Breast epithelium (tissue), 3 donors: ENCODE data around the gene PCGF6.

ENCODE experiments used
- POLR2A ChIP-seq: fragments of 450-650 bp; IDR thresholded peaks from one replicate; pipeline ENCODE4 v1.6.1; 2016; ENCODE audit warnings: antibody characterized with exemption, mild to moderate bottlenecking, moderate library complexity
- POLR2AphosphoS5 ChIP-seq, 3 donors: sonication (generic); formaldehyde crosslinking; IDR thresholded peaks; one replicate each; pipeline ENCODE4 v1.6.1; 2017; ENCODE audit warnings: antibody characterized with exemption in 3 of 3
- TF ChIP-seq, protein P1 (sequence below), 3 donors: fragments of 450-650 bp; IDR thresholded peaks; one replicate each; pipeline ENCODE4 v1.5.1; 2016 to 2017; ENCODE audit warnings: antibody characterized with exemption in 3 of 3, mild to moderate bottlenecking in 3 of 3, moderate library complexity in 3 of 3

DNA sequence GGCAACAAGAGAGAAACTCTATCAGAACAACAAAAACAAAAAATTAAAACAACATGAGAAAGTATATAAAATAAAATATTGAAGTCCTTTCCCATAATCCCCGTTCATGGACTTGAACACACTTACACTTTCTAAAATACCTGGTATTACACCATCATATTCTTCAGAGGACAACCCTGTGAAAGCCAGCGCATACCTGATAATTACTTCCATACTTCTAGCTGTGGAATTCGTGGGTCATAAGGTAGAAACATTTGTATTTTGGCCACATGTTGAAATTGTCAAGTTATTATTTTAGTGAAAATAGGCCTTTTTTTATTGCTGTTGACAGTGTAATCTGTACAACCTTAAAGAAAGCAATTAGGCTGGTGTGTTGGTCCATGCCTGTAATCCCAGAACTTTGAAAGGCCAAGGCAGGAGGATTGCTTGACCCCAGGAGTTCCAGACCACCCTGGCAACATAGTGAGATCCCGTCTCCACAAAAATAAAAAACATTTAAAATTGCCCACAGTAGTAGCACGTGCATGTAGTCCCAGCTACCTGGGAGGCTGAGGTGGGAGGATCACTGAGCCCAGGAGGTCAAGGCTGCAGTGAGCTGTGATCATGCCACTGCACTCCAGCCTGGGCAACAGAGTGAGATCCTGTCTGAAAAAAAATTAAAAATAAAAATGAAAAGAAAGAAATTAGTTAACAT is 5.1 kb upstream of the PCGF6 start:
- no peak for TF ChIP-seq POLR2AphosphoS5 (IDR thresholded peaks at IDR 0.05)
- TF ChIP-seq, protein P1, sequence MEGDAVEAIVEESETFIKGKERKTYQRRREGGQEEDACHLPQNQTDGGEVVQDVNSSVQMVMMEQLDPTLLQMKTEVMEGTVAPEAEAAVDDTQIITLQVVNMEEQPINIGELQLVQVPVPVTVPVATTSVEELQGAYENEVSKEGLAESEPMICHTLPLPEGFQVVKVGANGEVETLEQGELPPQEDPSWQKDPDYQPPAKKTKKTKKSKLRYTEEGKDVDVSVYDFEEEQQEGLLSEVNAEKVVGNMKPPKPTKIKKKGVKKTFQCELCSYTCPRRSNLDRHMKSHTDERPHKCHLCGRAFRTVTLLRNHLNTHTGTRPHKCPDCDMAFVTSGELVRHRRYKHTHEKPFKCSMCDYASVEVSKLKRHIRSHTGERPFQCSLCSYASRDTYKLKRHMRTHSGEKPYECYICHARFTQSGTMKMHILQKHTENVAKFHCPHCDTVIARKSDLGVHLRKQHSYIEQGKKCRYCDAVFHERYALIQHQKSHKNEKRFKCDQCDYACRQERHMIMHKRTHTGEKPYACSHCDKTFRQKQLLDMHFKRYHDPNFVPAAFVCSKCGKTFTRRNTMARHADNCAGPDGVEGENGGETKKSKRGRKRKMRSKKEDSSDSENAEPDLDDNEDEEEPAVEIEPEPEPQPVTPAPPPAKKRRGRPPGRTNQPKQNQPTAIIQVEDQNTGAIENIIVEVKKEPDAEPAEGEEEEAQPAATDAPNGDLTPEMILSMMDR (IDR thresholded peaks at IDR 0.05) = no peak
- no peak for TF ChIP-seq POLR2A
